ENCODE measurements around the gene MBD3L3.

- TF ChIP-seq EZH2 (IDR thresholded peaks at IDR 0.05; ENCODE audit: borderline replicate concordance, low read depth, low read length, severe bottlenecking) (no peak), CTCF (IDR thresholded peaks at IDR 0.05; ENCODE audit: borderline replicate concordance, extremely low read depth, low read length, poor library complexity, severe bottlenecking) (no peak)
Measured at GRCh38 chr19:7098701-7099596, 40.5 kb upstream of the MBD3L3 start.
